ENCODE measurements around the gene ECHDC3.

Gene ECHDC3

DNA sequence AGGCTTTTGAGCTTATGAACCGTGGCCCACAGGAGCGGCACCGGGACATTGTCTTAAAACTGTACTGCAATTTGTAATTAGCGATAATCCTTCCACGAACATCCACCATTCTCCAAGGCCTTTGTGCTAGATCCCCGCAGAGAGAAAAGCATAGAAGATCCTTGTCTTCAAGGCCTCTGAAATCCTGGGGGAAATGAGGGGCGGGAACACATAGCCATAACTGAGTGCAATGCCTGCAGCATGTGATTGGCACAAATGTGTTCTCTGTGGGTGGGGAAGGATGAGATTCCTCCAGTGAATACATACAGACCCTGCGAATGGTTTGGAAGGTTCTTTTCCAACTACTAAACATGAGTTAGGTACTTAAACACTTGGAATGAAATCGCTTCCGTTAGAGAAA, 55.1 kb downstream of the ECHDC3 start:
- H3K27ac ChIP-seq = no peak overlapping the region
- TF ChIP-seq, protein P1, sequence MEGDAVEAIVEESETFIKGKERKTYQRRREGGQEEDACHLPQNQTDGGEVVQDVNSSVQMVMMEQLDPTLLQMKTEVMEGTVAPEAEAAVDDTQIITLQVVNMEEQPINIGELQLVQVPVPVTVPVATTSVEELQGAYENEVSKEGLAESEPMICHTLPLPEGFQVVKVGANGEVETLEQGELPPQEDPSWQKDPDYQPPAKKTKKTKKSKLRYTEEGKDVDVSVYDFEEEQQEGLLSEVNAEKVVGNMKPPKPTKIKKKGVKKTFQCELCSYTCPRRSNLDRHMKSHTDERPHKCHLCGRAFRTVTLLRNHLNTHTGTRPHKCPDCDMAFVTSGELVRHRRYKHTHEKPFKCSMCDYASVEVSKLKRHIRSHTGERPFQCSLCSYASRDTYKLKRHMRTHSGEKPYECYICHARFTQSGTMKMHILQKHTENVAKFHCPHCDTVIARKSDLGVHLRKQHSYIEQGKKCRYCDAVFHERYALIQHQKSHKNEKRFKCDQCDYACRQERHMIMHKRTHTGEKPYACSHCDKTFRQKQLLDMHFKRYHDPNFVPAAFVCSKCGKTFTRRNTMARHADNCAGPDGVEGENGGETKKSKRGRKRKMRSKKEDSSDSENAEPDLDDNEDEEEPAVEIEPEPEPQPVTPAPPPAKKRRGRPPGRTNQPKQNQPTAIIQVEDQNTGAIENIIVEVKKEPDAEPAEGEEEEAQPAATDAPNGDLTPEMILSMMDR (conservative IDR thresholded peaks at IDR 0.05) = no peak
- TF ChIP-seq ZFX (IDR thresholded peaks at IDR 0.05) = no peak

DNA sequence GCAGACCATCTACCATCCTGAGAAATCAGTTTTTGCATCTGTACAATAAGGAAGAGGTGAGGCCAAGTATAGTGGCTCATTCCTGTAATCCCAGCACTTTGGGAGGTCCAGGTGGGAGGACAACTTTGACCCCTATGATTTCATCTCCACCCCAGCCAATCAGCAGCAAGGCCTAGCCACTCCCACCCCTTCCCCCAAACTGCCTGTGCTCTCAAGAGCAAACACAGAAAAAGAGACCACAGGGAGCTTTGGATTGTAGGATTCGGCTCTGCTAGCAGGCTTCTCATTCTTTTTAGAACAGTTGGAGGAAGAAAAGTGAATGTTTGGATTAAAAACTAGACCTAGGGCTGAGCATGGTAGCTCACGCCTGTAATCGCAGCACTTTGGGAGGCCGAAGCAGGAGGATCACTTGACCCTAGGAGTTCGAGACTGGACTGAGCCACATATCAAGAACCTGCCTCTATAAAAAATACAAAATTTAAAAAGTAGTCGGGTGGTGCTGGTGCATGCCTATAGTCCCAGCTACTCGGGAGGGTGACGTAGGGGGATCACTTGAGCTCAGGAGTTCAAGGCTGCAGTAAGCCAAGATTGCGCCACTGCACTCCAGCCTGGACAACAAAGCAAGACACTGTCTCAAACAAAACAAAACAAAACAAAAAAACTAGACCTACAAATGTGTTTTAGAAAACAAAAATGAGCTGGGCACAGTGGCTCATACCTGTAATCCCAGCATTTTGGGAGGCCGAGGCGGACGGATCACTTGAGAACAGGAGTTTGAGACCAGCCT, 55.9 kb downstream of the ECHDC3 start:
- no peak overlapping the region for H3K27ac ChIP-seq
- TF ChIP-seq, protein P1 (conservative IDR thresholded peaks at IDR 0.05) = no peak
- TF ChIP-seq ZFX (IDR thresholded peaks at IDR 0.05) = no peak

DNA sequence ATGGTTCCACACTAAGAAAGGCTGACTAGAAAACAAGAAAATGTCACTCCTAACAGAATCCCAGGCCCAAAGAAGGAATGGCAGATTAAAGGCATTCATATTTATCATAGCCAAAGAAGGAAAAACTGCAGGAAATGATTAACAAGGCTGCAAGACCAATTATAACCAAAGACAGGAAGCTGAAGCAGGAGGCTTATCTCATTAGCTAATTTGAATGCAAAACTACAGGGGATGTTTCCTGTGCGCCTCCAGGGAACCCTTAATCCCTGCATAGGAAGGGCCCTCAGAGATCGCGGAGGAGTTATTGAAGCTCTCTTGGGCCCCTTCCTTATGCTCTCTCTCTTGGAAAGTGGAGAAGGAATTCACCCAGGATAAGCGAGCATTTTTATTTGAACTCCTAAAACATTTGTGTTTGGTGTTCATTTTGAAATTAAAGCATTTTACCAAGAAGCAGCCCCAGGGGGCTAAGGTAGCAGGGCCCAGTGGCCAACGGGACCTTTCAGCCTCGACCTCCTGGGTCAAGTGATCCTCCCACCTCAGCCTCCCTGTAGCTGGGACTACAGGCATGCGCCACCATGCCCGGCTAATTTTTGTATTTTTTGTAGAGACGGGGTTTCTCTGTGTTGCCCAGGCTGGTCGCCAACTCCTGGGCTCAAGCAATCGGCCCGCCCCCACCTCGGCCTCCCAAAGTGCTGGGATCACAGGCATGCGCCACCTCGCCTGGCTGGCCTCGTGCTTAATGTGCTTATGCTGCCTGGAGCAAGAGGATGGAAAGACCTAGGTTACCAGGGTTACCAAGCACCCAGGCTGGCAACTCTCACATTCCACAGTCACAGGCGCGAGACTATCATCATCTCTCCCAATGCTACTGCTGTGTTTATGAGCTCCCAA, 56.9 kb downstream of the ECHDC3 start:
- TF ChIP-seq ZFX (IDR thresholded peaks at IDR 0.05) = no peak
- TF ChIP-seq, protein P1 (conservative IDR thresholded peaks at IDR 0.05) = no peak
- no peak overlapping the region for H3K27ac ChIP-seq

DNA sequence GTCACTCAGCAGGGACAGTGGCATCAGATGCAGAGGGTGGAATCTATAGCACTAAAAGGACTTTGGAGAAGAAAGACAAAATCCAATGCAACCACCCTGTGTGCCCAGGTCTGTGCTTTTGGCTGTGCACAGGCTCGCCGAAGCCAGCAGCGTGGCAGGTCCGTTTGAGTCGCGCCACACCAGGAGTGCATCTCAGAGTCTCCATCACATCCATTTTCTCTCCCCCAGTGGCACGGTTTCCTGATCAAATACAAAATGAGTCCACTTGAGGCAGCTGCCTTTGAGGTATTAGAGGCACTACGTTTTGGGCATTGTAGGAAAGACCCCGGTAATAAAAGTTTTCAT, 57.5 kb downstream of the ECHDC3 start:
- no peak for TF ChIP-seq ZFX (IDR thresholded peaks at IDR 0.05)
- TF ChIP-seq, protein P1 (conservative IDR thresholded peaks at IDR 0.05) = no peak
- no peak overlapping the region for H3K27ac ChIP-seq

DNA sequence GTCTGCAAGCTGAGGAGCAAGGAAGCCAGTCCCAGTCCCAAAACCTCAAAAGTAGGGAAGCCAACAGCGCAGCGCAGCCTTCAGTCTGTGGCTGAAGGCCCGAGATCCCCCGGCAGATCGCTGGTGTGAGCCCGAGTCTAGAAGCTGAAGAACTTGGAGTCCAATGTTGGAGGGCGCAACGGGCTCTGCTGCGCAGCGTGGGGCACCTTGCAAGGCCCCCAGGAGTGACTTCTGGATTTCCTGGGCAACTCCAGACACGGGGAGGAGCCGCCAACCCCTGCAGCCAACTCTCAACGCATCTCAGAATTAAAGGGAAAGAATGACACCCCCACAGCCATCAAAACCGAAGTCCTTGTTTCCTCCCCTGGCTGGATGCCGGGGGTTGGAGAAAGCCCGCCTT, 62.2 kb downstream of the ECHDC3 start:
- H3K27ac ChIP-seq = no peak overlapping the region
- TF ChIP-seq, protein P1 (conservative IDR thresholded peaks at IDR 0.05) = no peak
- TF ChIP-seq ZFX (IDR thresholded peaks at IDR 0.05) = no peak

DNA sequence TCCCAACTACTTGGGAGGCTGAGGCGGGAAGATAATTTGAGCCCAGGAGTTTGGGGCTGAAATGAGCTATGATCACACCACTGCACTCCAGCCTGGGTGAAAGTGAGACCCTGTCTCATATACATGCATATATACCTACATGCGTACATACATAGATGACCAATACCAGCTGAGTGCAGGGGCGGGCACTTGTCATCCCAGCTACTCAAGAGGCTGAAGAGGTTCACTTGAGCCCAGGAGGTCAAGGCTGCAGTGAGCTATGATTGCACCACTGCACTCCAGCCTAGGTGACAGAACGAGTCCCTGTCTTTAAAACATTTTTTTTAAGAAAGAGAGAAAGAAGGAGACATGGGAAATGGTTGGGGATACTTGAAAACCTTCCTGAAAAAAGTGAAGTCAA, 63.6 kb downstream of the ECHDC3 start:
- TF ChIP-seq, protein P1 (conservative IDR thresholded peaks at IDR 0.05) = no peak
- TF ChIP-seq ZFX (IDR thresholded peaks at IDR 0.05) = no peak
- no peak overlapping the region for H3K27ac ChIP-seq

DNA sequence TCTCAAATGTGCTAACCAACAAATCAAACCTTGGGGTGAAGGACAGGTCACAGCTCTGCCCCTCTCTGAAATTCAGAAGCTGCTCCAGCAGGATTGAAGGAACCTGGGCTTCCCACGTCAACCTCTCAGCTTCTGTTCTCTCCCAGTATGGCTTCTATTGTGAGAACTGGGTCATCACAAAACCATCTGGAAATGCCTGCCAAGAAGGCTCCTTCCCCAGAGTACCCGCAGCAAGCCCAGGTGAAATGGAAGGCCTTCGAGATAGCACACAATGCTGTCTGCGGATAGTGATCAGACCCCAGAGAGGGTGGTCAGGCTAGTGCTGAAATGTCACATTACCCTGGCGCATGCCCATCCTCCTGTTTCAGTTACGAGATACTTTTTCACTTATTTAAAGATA, 64.5 kb downstream of the ECHDC3 start:
- TF ChIP-seq, protein P1 (conservative IDR thresholded peaks at IDR 0.05) = no peak
- TF ChIP-seq ZFX (IDR thresholded peaks at IDR 0.05) = no peak
- no peak overlapping the region for H3K27ac ChIP-seq
